Activated CD4-positive, alpha-beta memory T cell treated with anti-CD3 and anti-CD28 coated beads for 36 hours (primary cell): ENCODE data around the gene CNTNAP3. TPM values are rescaled to one million over a fixed set of nuclear protein-coding genes. Genes with fewer than 3 reads are reported as not detected.
"Not testable (repeated sequence)": the region's sequence is repeated elsewhere in the genome, so short reads cannot be mapped to it uniquely, and the experiment has no call there.

Source experiments
- CTCF ChIA-PET: fragments of 350-600 bp; sonication (Branson Sonifier 250); formaldehyde crosslinking; loops from one replicate; lab custom pipeline; 2021; ENCODE audit warnings: antibody characterized with exemption, inconsistent platforms; lab: Charles Lee
- POLR2A ChIA-PET: fragments of 350-600 bp; sonication (Branson Sonifier 250); formaldehyde crosslinking; loops from one replicate; lab custom pipeline; 2021; ENCODE audit warnings: antibody characterized with exemption; lab: Charles Lee
- DNase-seq: peaks from one replicate; pipeline ENCODE4 v3.0.0-alpha.2; 2020
- H3K27ac Mint-ChIP-seq: one replicate; pipeline ENCODE4 v1.8.0; 2021; ENCODE audit warnings: mixed read lengths
- H3K27me3 Mint-ChIP-seq: one replicate; pipeline ENCODE4 v1.8.0; 2021; ENCODE audit warnings: mixed read lengths
- H3K36me3 Mint-ChIP-seq: one replicate; pipeline ENCODE4 v1.8.0; 2021; ENCODE audit warnings: mixed read lengths
- H3K4me1 Mint-ChIP-seq: one replicate; pipeline ENCODE4 v1.8.0; 2021; ENCODE audit warnings: low read depth, mixed read lengths
- H3K4me3 Mint-ChIP-seq: one replicate; pipeline ENCODE4 v1.8.0; 2021; ENCODE audit warnings: mild to moderate bottlenecking, mixed read lengths
- H3K9me3 Mint-ChIP-seq: one replicate; pipeline ENCODE4 v1.8.0; 2021; ENCODE audit warnings: mixed read lengths
- intact Hi-C: fragments of 100-400 bp; cut with micrococcal nuclease; formaldehyde crosslinking; loops from one replicate; pipeline ENCODE4 v1.15.1; 2023
- total RNA-seq, 2 experiments: library from RNA; stranded (reverse); gene quantifications; one replicate each; pipeline ENCODE4 v1.2.3, GENCODE V29; 2021

Gene CNTNAP3
- not detected for total RNA-seq

GRCh38 chr9:39287980-39288379 is at the start of gene CNTNAP3:
Gene CNTNAP3, minus strand, starts transcription at chr9:39288167. Its CDS starts 103 bp downstream, at chr9:39288064.
- DNase-seq, H3K27ac Mint-ChIP-seq, CTCF ChIA-PET, intact Hi-C loops, POLR2A ChIA-PET, H3K27me3 Mint-ChIP-seq, H3K4me1 Mint-ChIP-seq, H3K9me3 Mint-ChIP-seq, H3K36me3 Mint-ChIP-seq, H3K4me3 Mint-ChIP-seq: not testable (repeated sequence)

- H3K9me3 Mint-ChIP-seq, H3K36me3 Mint-ChIP-seq, POLR2A ChIA-PET, H3K27me3 Mint-ChIP-seq, H3K4me1 Mint-ChIP-seq, H3K4me3 Mint-ChIP-seq, H3K27ac Mint-ChIP-seq, CTCF ChIA-PET, intact Hi-C loops, DNase-seq: not testable (repeated sequence)
Observed at GRCh38 chr9:39279995-39280394, 8.0 kb downstream of the CNTNAP3 start.

GRCh38 chr9:39242513-39242912 is 45.5 kb downstream of the CNTNAP3 start:
- DNase-seq, H3K36me3 Mint-ChIP-seq, CTCF ChIA-PET, H3K4me1 Mint-ChIP-seq, H3K4me3 Mint-ChIP-seq, H3K27me3 Mint-ChIP-seq, POLR2A ChIA-PET, H3K9me3 Mint-ChIP-seq, intact Hi-C loops, H3K27ac Mint-ChIP-seq: not testable (repeated sequence)

- H3K36me3 Mint-ChIP-seq, H3K9me3 Mint-ChIP-seq, CTCF ChIA-PET, POLR2A ChIA-PET, H3K4me3 Mint-ChIP-seq, DNase-seq, H3K4me1 Mint-ChIP-seq, H3K27ac Mint-ChIP-seq, intact Hi-C loops, H3K27me3 Mint-ChIP-seq: not testable (repeated sequence)
Observed at GRCh38 chr9:39232130-39232991, 55.6 kb downstream of the CNTNAP3 start.

- H3K9me3 Mint-ChIP-seq, H3K4me1 Mint-ChIP-seq, H3K4me3 Mint-ChIP-seq, DNase-seq, H3K36me3 Mint-ChIP-seq, CTCF ChIA-PET, H3K27me3 Mint-ChIP-seq, POLR2A ChIA-PET, H3K27ac Mint-ChIP-seq, intact Hi-C loops: not testable (repeated sequence)
Observed at GRCh38 chr9:39215976-39216375, 72.0 kb downstream of the CNTNAP3 start.

- DNase-seq, H3K4me1 Mint-ChIP-seq, H3K27ac Mint-ChIP-seq, POLR2A ChIA-PET, H3K9me3 Mint-ChIP-seq, H3K4me3 Mint-ChIP-seq, CTCF ChIA-PET, H3K27me3 Mint-ChIP-seq, intact Hi-C loops, H3K36me3 Mint-ChIP-seq: not testable (repeated sequence)
Observed at GRCh38 chr9:39209773-39210172, 78.2 kb downstream of the CNTNAP3 start.

GRCh38 chr9:39206643-39207042 is 81.3 kb downstream of the CNTNAP3 start:
- H3K4me3 Mint-ChIP-seq, H3K9me3 Mint-ChIP-seq, intact Hi-C loops, POLR2A ChIA-PET, H3K4me1 Mint-ChIP-seq, H3K36me3 Mint-ChIP-seq, DNase-seq, CTCF ChIA-PET, H3K27ac Mint-ChIP-seq, H3K27me3 Mint-ChIP-seq: not testable (repeated sequence)

- H3K36me3 Mint-ChIP-seq, H3K4me1 Mint-ChIP-seq, DNase-seq, H3K27ac Mint-ChIP-seq, CTCF ChIA-PET, intact Hi-C loops, POLR2A ChIA-PET, H3K27me3 Mint-ChIP-seq, H3K9me3 Mint-ChIP-seq, H3K4me3 Mint-ChIP-seq: not testable (repeated sequence)
Observed at GRCh38 chr9:39205842-39206241, 82.1 kb downstream of the CNTNAP3 start.

GRCh38 chr9:39200412-39200811 is 87.6 kb downstream of the CNTNAP3 start:
- H3K4me1 Mint-ChIP-seq, POLR2A ChIA-PET, H3K9me3 Mint-ChIP-seq, DNase-seq, H3K27me3 Mint-ChIP-seq, H3K27ac Mint-ChIP-seq, H3K4me3 Mint-ChIP-seq, intact Hi-C loops, CTCF ChIA-PET, H3K36me3 Mint-ChIP-seq: not testable (repeated sequence)

GRCh38 chr9:39198000-39198709 is 89.8 kb downstream of the CNTNAP3 start:
- CTCF ChIA-PET, POLR2A ChIA-PET, H3K4me1 Mint-ChIP-seq, H3K9me3 Mint-ChIP-seq, DNase-seq, H3K4me3 Mint-ChIP-seq, H3K27me3 Mint-ChIP-seq, intact Hi-C loops, H3K27ac Mint-ChIP-seq, H3K36me3 Mint-ChIP-seq: not testable (repeated sequence)

- H3K27me3 Mint-ChIP-seq, H3K27ac Mint-ChIP-seq, intact Hi-C loops, POLR2A ChIA-PET, H3K9me3 Mint-ChIP-seq, H3K4me1 Mint-ChIP-seq, DNase-seq, H3K4me3 Mint-ChIP-seq, H3K36me3 Mint-ChIP-seq, CTCF ChIA-PET: not testable (repeated sequence)
Observed at GRCh38 chr9:39171370-39171769, 116.6 kb downstream of the CNTNAP3 start.

GRCh38 chr9:39157714-39158113 is 130.3 kb downstream of the CNTNAP3 start:
- H3K27ac Mint-ChIP-seq, DNase-seq, CTCF ChIA-PET, POLR2A ChIA-PET, H3K4me3 Mint-ChIP-seq, intact Hi-C loops, H3K27me3 Mint-ChIP-seq, H3K9me3 Mint-ChIP-seq, H3K4me1 Mint-ChIP-seq, H3K36me3 Mint-ChIP-seq: not testable (repeated sequence)
